Keratinocyte (primary cell): ENCODE results near the gene ZSCAN30.

Experiments used
- EZH2 ChIP-seq: IDR thresholded peaks from one replicate; pipeline ENCODE4 v1.6.1; 2012; ENCODE audit warnings: inconsistent platforms, mild to moderate bottlenecking, low read length, moderate library complexity
- TF ChIP-seq, protein P1 (sequence below), 3 experiments: IDR thresholded peaks in 1 of 3; conservative IDR thresholded peaks in 1 of 3; optimal IDR thresholded peaks in 1 of 3; 2 replicates in 2 of 3; 3 replicates in 1 of 3; pipeline versions ENCODE3 to v1.5.1; 2011; ENCODE audit warnings: low read length in 3 of 3, mild to moderate bottlenecking in 3 of 3, moderate library complexity in 2 of 3, control low read depth in 1 of 3, inconsistent platforms in 1 of 3; ENCODE audit not compliant: insufficient read depth in 2 of 3; ENCODE audit errors: extremely low read depth in 1 of 3

DNA sequence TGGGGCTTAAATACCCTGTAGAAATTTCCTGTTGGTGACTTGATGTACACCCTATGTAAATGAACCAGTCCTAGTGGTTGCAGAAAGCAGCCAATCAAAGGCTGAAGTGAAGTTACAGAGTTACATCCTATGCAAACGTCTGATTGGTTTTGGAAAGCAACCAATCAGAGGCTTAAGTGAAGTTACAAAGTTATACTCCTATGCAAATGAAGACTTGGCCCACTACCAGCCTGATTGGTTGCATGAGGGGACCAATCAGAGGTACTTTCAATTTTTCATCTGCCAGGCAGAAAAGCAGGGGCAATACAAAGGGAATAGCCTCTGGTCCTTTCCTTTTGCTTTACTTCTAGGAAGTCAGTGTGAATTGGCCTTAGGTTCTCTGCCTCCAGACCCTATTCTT lies 62.8 kb downstream of the ZSCAN30 start:
- TF ChIP-seq, protein P1, sequence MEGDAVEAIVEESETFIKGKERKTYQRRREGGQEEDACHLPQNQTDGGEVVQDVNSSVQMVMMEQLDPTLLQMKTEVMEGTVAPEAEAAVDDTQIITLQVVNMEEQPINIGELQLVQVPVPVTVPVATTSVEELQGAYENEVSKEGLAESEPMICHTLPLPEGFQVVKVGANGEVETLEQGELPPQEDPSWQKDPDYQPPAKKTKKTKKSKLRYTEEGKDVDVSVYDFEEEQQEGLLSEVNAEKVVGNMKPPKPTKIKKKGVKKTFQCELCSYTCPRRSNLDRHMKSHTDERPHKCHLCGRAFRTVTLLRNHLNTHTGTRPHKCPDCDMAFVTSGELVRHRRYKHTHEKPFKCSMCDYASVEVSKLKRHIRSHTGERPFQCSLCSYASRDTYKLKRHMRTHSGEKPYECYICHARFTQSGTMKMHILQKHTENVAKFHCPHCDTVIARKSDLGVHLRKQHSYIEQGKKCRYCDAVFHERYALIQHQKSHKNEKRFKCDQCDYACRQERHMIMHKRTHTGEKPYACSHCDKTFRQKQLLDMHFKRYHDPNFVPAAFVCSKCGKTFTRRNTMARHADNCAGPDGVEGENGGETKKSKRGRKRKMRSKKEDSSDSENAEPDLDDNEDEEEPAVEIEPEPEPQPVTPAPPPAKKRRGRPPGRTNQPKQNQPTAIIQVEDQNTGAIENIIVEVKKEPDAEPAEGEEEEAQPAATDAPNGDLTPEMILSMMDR (optimal IDR thresholded peaks at IDR 0.05 in 1 of 3, IDR thresholded peaks at IDR 0.05 in 1 of 3, conservative IDR thresholded peaks at IDR 0.05 in 1 of 3; ENCODE audit: extremely low read depth in 1 of 3, insufficient read depth in 2 of 3, low read length in 3 of 3), result no peak
- no peak for TF ChIP-seq EZH2
